CD4-positive, alpha-beta T cell (primary cell): ENCODE measurements around the gene PRR23B. TPM values are rescaled to one million over a fixed set of nuclear protein-coding genes. Genes with fewer than 3 reads are reported as not detected.

ENCODE experiments used
- ATAC-seq: fragments of 200-7000 bp; cut with Tn5 transposase; one replicate; pipeline ENCODE4 v1.10.0; 2022; ENCODE audit warnings: mild to moderate bottlenecking; ENCODE audit not compliant: poor library complexity
- CTCF ChIA-PET: fragments of 350-600 bp; sonication (Branson Sonifier 250); formaldehyde crosslinking; loops from one replicate; lab custom pipeline; 2021; ENCODE audit warnings: antibody characterized with exemption, inconsistent platforms; lab: Charles Lee
- POLR2A ChIA-PET: fragments of 350-600 bp; sonication (Branson Sonifier 250); formaldehyde crosslinking; loops from one replicate; lab custom pipeline; 2021; ENCODE audit warnings: antibody characterized with exemption, inconsistent platforms; lab: Charles Lee
- DNase-seq, 14 experiments: peaks; one replicate each; pipeline ENCODE4 v3.0.0-alpha.2; 2013 to 2020; ENCODE audit warnings: mixed read lengths in 2 of 14
- H3K27ac ChIP-seq, 2 donors: one replicate each; pipeline versions ENCODE4 v1.5.1 to v1.7.0; 2013; ENCODE audit warnings: low read length in 2 of 2, low read depth in 1 of 2, mild to moderate bottlenecking in 1 of 2
- H3K27me3 ChIP-seq, 2 experiments: 1 replicate in 1 of 2; 2 replicates in 1 of 2; pipeline versions ENCODE4 v1.6.1 to v1.7.0; 2013; ENCODE audit warnings: low read length in 2 of 2, control low read depth in 1 of 2, mild to moderate bottlenecking in 1 of 2, moderate library complexity in 1 of 2; ENCODE audit not compliant: insufficient read depth in 2 of 2, control insufficient read depth in 1 of 2
- H3K36me3 ChIP-seq: one replicate; pipeline ENCODE4 v1.6.1; 2013; ENCODE audit warnings: low read length, control low read depth; ENCODE audit not compliant: insufficient read depth
- H3K4me1 ChIP-seq: one replicate; pipeline ENCODE4 v1.6.1; 2013; ENCODE audit warnings: low read length, control low read depth; ENCODE audit not compliant: insufficient read depth
- H3K4me3 ChIP-seq: one replicate; pipeline ENCODE4 v1.5.1; 2013; ENCODE audit warnings: mild to moderate bottlenecking, low read length, moderate library complexity
- H3K9me3 ChIP-seq, 2 experiments: 1 replicate in 1 of 2; 2 replicates in 1 of 2; pipeline versions ENCODE4 v1.6.1 to v1.7.0; 2013; ENCODE audit warnings: low read length in 2 of 2, mild to moderate bottlenecking in 2 of 2, control low read depth in 1 of 2, moderate library complexity in 1 of 2; ENCODE audit not compliant: control insufficient read depth in 1 of 2, insufficient read depth in 1 of 2
- H3K27ac Mint-ChIP-seq: one replicate; pipeline ENCODE4 v1.8.0; 2020; ENCODE audit warnings: mixed read lengths
- H3K27me3 Mint-ChIP-seq: one replicate; pipeline ENCODE4 v1.8.0; 2021; ENCODE audit warnings: mixed read lengths
- H3K36me3 Mint-ChIP-seq: one replicate; pipeline ENCODE4 v1.8.0; 2021; ENCODE audit warnings: low read depth, mixed read lengths
- H3K4me1 Mint-ChIP-seq: one replicate; pipeline ENCODE4 v1.8.0; 2021; ENCODE audit warnings: low read depth, mixed read lengths
- H3K4me3 Mint-ChIP-seq: one replicate; pipeline ENCODE4 v1.8.0; 2020; ENCODE audit warnings: mild to moderate bottlenecking, mixed read lengths
- H3K9me3 Mint-ChIP-seq: one replicate; pipeline ENCODE4 v1.8.0; 2020; ENCODE audit warnings: mixed read lengths
- intact Hi-C, 2 experiments: fragments of 100-400 bp; cut with DNase I in 1 of 2; cut with micrococcal nuclease in 1 of 2; formaldehyde crosslinking; loops; one replicate each; pipeline versions ENCODE4 v1.15.1 to v1.9.0; 2023 to 2025; cut with DNase I, micrococcal nuclease
- total RNA-seq, 174 experiments: library from RNA in 2 of 174; stranded (reverse) in 2 of 174; gene quantifications; one replicate each; pipeline ENCODE4 v1.2.3 and lab custom pipeline; 2021 to 2026
- TF ChIP-seq, protein P1 (sequence below): fragments of 200-600 bp; IDR thresholded peaks from one replicate; pipeline ENCODE4 v1.8.0; 2022; ENCODE audit warnings: antibody characterized with exemption, mild to moderate bottlenecking

Gene PRR23B
- total RNA-seq, 2 experiments from 2014 or later: not detected

DNA sequence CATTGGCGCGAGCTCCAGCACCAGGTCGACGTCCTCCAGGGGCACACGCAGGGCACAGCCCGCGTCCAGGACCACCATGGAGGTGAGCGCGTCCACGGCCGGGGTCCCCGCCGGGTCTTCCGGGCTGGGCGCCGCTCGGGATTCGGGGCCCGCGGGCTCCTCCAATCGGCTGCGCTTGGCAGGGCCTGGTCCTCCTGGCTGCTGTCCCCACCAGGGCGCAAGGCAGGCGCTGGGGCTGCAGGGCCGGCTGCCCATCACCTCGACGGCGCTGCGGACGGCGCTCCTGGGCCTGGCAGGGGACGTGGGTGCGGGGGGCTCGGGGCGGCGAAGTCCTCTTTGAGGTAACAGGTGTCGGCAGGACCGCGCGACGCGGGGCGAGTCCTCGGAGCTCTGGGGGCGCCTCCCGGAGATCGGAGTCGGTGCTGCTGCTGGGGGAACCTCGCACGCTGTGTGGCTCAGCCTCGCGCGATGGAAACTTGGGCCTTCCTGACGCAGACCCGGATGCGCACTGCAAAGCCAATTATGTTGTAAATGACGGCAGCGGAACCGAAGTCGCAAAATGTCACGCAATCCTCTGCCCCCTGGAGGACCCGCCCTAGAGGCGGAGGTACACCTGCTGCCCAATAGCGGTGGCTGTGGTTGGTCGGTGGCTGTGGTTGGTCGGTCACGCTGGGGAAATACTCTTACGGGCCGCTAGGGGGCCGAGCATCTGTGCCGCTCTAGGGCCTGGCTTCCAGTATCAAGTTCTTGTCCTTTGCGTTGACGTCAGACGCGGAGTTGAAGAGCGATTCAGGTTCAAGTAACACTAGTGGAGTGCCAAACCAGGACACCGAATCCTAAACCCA lies 23.9 kb upstream of the PRR23B start, which contains the start of gene PRR23C:
Gene PRR23C (minus strand): TSS at position 527 of the 845 bp plus-strand sequence. CDS start 272 bp downstream, at position 255.
- CTCF ChIA-PET: no interaction called here
- no peak for ATAC-seq
- H3K27ac Mint-ChIP-seq: no peak within 1 kb of the TSS
- no peaks in the 10 kb centered on the region for H3K36me3 ChIP-seq
- intact Hi-C loops: no loop called here
- TF ChIP-seq, protein P1, sequence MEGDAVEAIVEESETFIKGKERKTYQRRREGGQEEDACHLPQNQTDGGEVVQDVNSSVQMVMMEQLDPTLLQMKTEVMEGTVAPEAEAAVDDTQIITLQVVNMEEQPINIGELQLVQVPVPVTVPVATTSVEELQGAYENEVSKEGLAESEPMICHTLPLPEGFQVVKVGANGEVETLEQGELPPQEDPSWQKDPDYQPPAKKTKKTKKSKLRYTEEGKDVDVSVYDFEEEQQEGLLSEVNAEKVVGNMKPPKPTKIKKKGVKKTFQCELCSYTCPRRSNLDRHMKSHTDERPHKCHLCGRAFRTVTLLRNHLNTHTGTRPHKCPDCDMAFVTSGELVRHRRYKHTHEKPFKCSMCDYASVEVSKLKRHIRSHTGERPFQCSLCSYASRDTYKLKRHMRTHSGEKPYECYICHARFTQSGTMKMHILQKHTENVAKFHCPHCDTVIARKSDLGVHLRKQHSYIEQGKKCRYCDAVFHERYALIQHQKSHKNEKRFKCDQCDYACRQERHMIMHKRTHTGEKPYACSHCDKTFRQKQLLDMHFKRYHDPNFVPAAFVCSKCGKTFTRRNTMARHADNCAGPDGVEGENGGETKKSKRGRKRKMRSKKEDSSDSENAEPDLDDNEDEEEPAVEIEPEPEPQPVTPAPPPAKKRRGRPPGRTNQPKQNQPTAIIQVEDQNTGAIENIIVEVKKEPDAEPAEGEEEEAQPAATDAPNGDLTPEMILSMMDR: no peak
- H3K9me3 ChIP-seq: peaks cover 0 to 32% of the 10 kb centered on the region in 2 experiments
- H3K4me3 Mint-ChIP-seq: no peak within 1 kb of the TSS
- POLR2A ChIA-PET: no interaction called here
- peak in 1 of 14 experiments; percentile 10 for DNase-seq
- peaks cover 4% of the 10 kb centered on the region for H3K27me3 Mint-ChIP-seq
- H3K4me3 ChIP-seq: no peak within 1 kb of the TSS
- no peaks in the 10 kb centered on the region for H3K4me1 ChIP-seq
- no peaks in the 10 kb centered on the region for H3K27me3 ChIP-seq
- peaks cover 7% of the 10 kb centered on the region for H3K9me3 Mint-ChIP-seq
- H3K36me3 Mint-ChIP-seq: no peaks in the 10 kb centered on the region
- H3K27ac ChIP-seq: no peak within 1 kb of the TSS
- H3K4me1 Mint-ChIP-seq: no peaks in the 10 kb centered on the region

DNA sequence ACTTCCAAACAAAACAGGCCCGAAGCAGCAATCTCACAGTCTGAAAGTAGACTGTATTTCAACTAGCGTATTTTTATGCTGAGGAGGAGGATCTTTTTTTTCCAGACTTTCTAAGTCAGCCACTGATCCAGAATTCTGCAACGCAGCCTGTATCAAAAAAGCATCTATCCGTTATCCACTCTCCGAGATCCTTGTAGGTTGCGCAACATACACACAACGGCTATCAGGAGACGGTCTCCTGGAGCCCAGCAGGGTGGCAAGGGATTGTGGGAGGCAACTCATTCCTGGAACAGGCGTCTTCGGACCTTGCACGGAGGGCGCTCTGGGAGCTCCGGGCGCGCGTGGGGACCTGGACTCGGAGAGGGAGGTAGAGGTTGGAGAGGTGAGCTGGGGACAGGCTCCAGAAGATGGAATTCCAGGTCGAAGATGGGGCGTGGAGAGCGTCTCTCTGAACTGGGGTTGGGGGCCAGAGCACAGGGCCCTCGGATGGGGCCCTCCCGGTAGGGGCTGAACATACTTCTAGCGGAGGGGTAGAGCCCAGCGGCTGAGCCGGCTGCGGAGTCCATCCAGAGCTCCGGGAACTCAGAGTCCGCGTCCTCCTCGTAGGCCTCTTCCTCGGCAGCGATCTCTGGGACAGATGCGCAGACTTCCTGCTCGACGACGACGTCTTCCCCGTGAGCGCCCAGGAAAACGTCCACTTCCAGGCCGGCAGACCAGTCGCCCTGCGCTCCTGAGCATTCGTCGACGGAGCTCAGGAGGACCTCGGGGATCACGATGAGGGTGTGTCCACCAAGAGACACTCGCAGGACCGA lies 23.0 kb upstream of the PRR23B start:
- Mint-ChIP-seq H3K27ac (no peak overlapping the region), H3K4me3 (no peak overlapping the region), H3K4me1 (no peaks in the 10 kb centered on the region), H3K9me3 (peaks cover 7% of the 10 kb centered on the region), H3K27me3 (peaks cover 4% of the 10 kb centered on the region), H3K36me3 (no peaks in the 10 kb centered on the region)
- no peak overlapping the region for H3K4me3 ChIP-seq
- H3K27ac ChIP-seq: no peak overlapping the region
- ChIA-PET POLR2A (no interaction called here), CTCF (no interaction called here)
- intact Hi-C loops: no loop called here
- DNase-seq (peak in 1 of 14 experiments; percentile 6), ATAC-seq (no peak)
- H3K9me3 ChIP-seq: peaks cover 0 to 32% of the 10 kb centered on the region in 2 experiments
- H3K4me1 ChIP-seq: no peaks in the 10 kb centered on the region
- TF ChIP-seq, protein P1: no peak
- no peaks in the 10 kb centered on the region for H3K36me3 ChIP-seq
- no peaks in the 10 kb centered on the region for H3K27me3 ChIP-seq

DNA sequence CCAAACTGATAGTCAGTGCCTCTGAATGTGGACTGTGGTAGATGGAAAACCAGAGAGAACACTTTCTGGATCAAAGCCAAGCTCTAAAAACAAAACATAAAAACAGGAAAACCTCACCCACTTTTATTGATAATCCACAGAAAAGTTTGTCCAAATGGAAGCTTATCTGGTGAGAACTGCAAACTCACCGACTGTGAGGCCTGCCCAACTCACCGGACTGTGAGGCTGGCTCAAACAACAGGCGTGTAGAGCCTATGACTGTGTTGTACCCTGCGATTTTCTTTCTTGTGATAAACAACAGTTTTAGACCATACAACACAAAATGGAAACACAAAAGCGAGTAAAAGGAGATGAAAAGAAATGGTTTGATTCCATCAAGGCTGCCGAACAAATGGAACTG lies 16.8 kb upstream of the PRR23B start:
- Mint-ChIP-seq H3K27me3 (peaks cover 28% of the 10 kb centered on the region), H3K4me3 (no peak overlapping the region), H3K36me3 (no peaks in the 10 kb centered on the region), H3K27ac (no peak overlapping the region), H3K4me1 (no peaks in the 10 kb centered on the region), H3K9me3 (peaks cover 3% of the 10 kb centered on the region)
- peaks cover 0 to 6% of the 10 kb centered on the region in 2 experiments for H3K9me3 ChIP-seq
- TF ChIP-seq, protein P1: no peak
- H3K4me3 ChIP-seq: no peak overlapping the region
- H3K27ac ChIP-seq: no peak overlapping the region
- no peaks in the 10 kb centered on the region for H3K27me3 ChIP-seq
- intact Hi-C loops: no loop called here
- H3K4me1 ChIP-seq: no peaks in the 10 kb centered on the region
- DNase-seq (no peak), ATAC-seq (no peak)
- ChIA-PET POLR2A (no interaction called here), CTCF (no interaction called here)
- H3K36me3 ChIP-seq: no peaks in the 10 kb centered on the region
